Measurements from ENCODE around the gene KANK2. TPM values are rescaled to one million over a fixed set of nuclear protein-coding genes. Genes with fewer than 3 reads are reported as not detected.

The KANK2 gene
- total RNA-seq, 1 donor from 2014 or later = 78.3 TPM

DNA sequence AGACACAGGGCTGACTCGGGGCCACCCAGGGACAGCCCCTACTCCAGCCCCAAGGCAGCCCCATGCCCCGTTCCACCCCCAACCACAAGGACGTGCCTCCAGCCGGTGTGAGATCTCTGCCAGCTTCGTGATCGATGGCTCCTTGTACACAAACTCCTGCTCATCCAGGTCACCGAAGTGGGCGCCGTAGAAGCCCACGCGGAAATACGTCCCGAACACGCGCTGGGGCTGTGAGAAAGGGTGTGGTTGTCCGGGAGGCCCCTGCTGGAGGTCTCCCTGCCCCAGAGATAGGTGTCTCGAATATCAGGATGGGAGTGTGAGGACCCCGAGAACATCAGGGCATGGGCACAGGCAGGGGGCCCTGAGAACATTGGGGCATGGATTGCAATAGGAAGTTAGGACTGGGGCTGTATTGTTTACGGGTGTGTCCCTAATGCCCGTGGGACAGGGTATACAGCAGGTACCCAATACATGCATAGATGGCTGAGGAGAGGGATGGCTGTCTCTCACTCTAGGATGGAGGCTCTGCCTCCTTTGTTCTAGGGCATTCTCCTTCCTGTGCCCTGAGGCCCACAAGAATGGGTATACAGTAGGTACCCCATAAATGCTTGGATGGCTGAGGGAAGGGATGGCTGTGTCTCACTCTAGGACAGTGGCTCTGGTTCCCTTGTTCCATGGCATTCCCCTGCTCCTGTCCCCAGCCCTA, 5.3 kb upstream of the KANK2 start:
- DNase-seq (ENCODE audit: low read depth) = no peak
- H3K4me3 ChIP-seq (ENCODE audit: low read depth, low read length) = no peak overlapping the region
- no peak for TF ChIP-seq CTCF (conservative IDR thresholded peaks at IDR 0.05; ENCODE audit: low read depth, low read length)

- TF ChIP-seq CTCF (conservative IDR thresholded peaks at IDR 0.05; ENCODE audit: low read depth, low read length) = no peak
- peak; percentile 41 for DNase-seq (ENCODE audit: low read depth)
- H3K4me3 ChIP-seq (ENCODE audit: low read depth, low read length) = no peak overlapping the region
These were observed 4.4 kb upstream of the KANK2 start for GRCh38 chr19:11201791-11202190.

GRCh38 chr19:11200931-11201330, 3.6 kb upstream of the KANK2 start:
- no peak for TF ChIP-seq CTCF (conservative IDR thresholded peaks at IDR 0.05; ENCODE audit: low read depth, low read length)
- no peak for DNase-seq (ENCODE audit: low read depth)
- H3K4me3 ChIP-seq (ENCODE audit: low read depth, low read length) = no peak overlapping the region

GRCh38 chr19:11200015-11200574, 2.8 kb upstream of the KANK2 start:
- no peak for TF ChIP-seq CTCF (conservative IDR thresholded peaks at IDR 0.05; ENCODE audit: low read depth, low read length)
- no peak overlapping the region for H3K4me3 ChIP-seq (ENCODE audit: low read depth, low read length)
- no peak for DNase-seq (ENCODE audit: low read depth)

DNA sequence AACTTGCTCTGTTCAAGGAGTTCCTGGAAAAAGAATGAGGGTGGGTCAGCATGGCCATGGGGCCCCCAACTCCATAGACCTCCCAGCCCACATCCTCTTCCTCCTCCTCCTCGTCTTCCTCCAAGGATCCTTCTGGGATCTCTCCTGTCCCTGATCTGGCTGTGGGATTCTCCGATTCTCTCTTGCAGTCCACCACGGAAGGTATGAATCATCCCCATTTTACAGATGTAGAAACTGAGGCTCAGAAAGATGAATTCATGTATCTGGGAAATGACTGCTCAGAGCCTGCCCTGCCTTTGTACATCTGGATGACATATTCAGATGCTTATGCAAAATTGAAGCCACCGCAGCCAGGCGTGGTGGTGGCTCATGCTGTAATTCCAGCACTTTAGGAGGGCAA, 2.2 kb upstream of the KANK2 start:
- TF ChIP-seq CTCF (conservative IDR thresholded peaks at IDR 0.05; ENCODE audit: low read depth, low read length) = no peak
- no peak for DNase-seq (ENCODE audit: low read depth)
- no peak overlapping the region for H3K4me3 ChIP-seq (ENCODE audit: low read depth, low read length)

GRCh38 chr19:11198769-11199424, 1.6 kb upstream of the KANK2 start:
- no peak for TF ChIP-seq CTCF (conservative IDR thresholded peaks at IDR 0.05; ENCODE audit: low read depth, low read length)
- H3K4me3 ChIP-seq (ENCODE audit: low read depth, low read length) = no peak overlapping the region
- DNase-seq (ENCODE audit: low read depth) = no peak

Measured in epithelial cell of proximal tubule (primary cell).